GM13976 (cell line): Measurements from ENCODE around the gene RPL23.
"Not testable (repeated sequence)": the region's sequence is repeated elsewhere in the genome, so short reads cannot be mapped to it uniquely, and the experiment has no call there.

Experiments
- DNase-seq: peaks from one replicate; pipeline ENCODE4 v3.0.0; 2012; ENCODE audit warnings: low spot score
- CTCF ChIP-seq: IDR thresholded peaks from 2 replicates; pipeline ENCODE4 v1.5.1; 2012; ENCODE audit warnings: borderline replicate concordance, mild to moderate bottlenecking; ENCODE audit not compliant: insufficient read depth; ENCODE audit errors: extremely low read depth, missing control alignments, control extremely low read depth
- in situ Hi-C: fragments of 300-500 bp; cut with MboI; formaldehyde crosslinking; loops from one replicate; pipeline ENCODE4 v1.12.0; 2022; ENCODE audit warnings: low sequenced_read_pairs, mixed read lengths, inconsistent platforms; ENCODE audit not compliant: unreplicated experiment

The RPL23 gene

GRCh38 chr17:38868817-38869525 lies 15.4 kb upstream of the RPL23 start:
- peak; percentile 48 for TF ChIP-seq CTCF
- in situ Hi-C loops = no loop called here
- peak; percentile 81 for DNase-seq

DNA sequence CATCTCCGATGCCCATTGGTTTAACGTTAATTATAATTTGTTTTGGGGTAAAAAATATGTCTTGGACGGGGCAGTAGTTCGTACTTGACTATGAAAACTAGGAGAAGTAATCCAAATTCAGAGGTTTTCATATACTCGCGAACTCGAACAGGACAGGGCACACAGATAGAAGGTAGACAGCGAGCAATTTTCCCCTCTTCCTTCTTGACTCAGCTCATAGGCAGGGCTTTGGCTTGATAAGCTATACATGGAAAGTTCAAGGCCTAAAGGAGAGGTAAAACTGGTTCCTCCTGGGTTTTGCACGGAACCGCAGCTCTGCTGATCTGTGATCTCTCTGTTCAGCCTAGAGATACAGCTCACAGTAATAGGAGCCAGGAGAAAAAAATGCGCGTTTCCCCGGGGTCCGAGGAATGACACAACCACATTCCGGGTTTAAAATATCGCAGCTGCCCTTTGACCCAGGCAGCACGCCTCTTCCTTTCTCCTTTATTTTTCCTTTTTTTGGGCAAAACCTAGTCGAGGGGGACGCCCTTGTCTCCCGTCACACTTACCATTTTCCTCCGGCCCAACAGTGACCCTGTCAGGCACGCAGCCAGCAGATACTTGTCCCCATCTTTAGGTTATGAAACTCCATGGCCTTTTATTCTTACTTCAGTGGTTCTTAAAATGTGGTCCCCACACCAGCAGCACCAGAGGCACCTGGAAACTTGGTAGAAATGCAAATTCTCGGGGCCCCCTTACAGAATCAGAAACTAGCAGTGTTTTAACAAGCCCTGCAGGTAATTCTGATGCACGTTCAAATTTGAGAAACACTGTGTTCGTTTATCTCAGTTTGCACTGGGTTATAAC lies 14.7 kb upstream of the RPL23 start:
- DNase-seq = no peak
- no peak for TF ChIP-seq CTCF
- in situ Hi-C loops = no loop called here

DNA sequence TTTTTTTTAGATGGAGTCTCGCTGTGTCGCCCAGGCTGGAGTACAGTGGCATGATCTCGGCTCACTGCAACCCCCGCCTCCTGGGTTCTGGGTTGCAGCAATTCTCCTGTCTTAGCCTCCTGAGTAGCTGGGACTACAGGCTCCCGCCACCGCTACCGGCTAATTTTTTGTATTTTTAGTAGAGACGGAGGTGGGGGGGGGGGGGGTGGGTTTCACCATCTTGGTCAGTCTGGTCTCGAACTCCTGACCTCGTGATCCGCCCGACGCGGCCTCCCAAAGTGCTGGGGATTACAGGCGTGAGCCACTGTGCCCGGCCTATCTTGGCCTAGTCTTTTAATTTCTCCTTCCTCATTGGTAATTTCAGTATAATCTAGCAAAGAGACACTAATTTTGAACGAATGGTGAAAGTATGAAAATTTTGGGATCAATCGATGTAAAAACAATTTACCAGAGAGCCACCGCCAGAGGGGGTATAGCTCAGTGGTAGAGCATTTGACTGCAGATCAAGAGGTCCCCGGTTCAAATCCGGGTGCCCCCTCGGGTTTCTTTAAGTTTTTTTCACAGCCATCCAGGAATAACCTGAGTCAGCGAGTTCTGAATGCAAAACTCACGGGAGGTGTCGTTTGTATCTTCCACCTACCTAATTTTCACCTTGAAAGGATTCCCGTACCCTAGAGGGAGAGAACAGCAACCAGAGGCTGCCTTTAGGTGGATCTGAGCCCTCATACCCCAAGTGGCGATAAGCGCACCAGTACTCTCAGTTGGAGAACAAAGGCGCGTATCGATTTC lies 13.9 kb upstream of the RPL23 start:
- DNase-seq = no peak
- TF ChIP-seq CTCF = no peak
- in situ Hi-C loops = no loop called here

DNA sequence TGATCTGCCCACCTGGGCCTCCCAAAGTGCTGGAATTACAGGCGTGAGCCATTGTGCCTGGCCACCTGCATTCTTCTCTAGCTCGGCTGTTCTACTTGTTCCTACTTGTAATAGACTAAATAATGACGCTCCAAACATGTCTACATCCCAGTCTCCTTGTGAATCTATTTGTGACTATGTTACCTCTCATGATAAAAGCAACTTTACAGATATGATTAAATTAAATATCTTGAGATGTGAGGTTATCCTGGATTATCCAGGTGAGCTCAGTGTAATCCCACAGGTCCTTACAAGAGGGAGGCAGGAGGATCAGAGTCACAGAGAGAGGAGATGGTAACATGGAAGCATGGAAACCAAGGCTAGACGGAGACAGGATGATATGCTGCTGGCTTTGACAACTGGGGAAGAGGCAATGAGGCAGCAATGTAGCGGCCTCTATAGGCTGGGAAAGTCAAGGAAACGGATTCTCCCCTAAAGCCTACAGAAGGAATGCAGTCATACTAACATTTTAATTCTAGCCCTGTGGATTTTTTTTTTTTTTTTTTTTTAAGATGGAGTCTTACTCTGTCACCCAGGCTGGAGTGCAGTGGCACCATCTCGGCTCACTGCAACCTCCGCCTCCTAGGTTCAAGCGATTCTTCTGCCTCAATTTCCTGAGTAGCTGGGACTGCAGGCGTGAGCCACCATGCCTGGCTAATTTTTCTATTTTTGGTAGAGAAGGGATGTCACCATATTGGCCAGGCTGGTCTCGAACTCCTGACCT lies 11.3 kb upstream of the RPL23 start:
- no peak for TF ChIP-seq CTCF
- DNase-seq = no peak
- in situ Hi-C loops = no loop called here

GRCh38 chr17:38861399-38861843 lies 7.9 kb upstream of the RPL23 start:
- no peak for TF ChIP-seq CTCF
- no peak for DNase-seq
- in situ Hi-C loops = no loop called here

GRCh38 chr17:38857271-38857670 lies 3.8 kb upstream of the RPL23 start:
- no peak for DNase-seq
- in situ Hi-C loops = no loop called here
- no peak for TF ChIP-seq CTCF

GRCh38 chr17:38855101-38855714 lies 1.7 kb upstream of the RPL23 start:
- in situ Hi-C loops, DNase-seq: not testable (repeated sequence)
